ENCODE results near the gene ZNF12.

- TF ChIP-seq CTCF (IDR thresholded peaks at IDR 0.05) (no peak), POLR2AphosphoS5 (IDR thresholded peaks at IDR 0.05) (no peak)
Measured at GRCh38 chr7:6642861-6643640, 63.7 kb downstream of the ZNF12 start.

Measured in stomach (tissue), 4 donors.